ENCODE results near the gene TMEM91. TPM values are rescaled to one million over a fixed set of nuclear protein-coding genes. Genes with fewer than 3 reads are reported as not detected.
A peak's percentile ranks its signal among the peaks of the same experiment; 100 is the strongest.

TMEM91 gene
- total and polyA plus RNA-seq, 9 of the 15 experiments (the other 6 are each of a cell fraction or from before 2014, with no cell fraction given), result 1.2 to 5.2 (median 2.7) TPM

- TF ChIP-seq ZBTB40 (IDR thresholded peaks at IDR 0.05), result peak; percentile 49; the same call in 1 of the 2 replicates
- TF ChIP-seq ZBTB40 (CRISPR knock-in tag; IDR thresholded peaks at IDR 0.05), result no peak
- TF ChIP-seq, protein P1, sequence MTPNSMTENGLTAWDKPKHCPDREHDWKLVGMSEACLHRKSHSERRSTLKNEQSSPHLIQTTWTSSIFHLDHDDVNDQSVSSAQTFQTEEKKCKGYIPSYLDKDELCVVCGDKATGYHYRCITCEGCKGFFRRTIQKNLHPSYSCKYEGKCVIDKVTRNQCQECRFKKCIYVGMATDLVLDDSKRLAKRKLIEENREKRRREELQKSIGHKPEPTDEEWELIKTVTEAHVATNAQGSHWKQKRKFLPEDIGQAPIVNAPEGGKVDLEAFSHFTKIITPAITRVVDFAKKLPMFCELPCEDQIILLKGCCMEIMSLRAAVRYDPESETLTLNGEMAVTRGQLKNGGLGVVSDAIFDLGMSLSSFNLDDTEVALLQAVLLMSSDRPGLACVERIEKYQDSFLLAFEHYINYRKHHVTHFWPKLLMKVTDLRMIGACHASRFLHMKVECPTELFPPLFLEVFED (CRISPR knock-in tag; conservative IDR thresholded peaks at IDR 0.05), result peak; percentile 74; the same call in 1 of the 2 replicates
- TF ChIP-seq RBM22 (IDR thresholded peaks at IDR 0.05; ENCODE audit: low read depth, low read length, poor library complexity, severe bottlenecking), result no peak
- no peak for TF ChIP-seq LCOR (CRISPR knock-in tag; IDR thresholded peaks at IDR 0.05)
- TF ChIP-seq, protein P2, sequence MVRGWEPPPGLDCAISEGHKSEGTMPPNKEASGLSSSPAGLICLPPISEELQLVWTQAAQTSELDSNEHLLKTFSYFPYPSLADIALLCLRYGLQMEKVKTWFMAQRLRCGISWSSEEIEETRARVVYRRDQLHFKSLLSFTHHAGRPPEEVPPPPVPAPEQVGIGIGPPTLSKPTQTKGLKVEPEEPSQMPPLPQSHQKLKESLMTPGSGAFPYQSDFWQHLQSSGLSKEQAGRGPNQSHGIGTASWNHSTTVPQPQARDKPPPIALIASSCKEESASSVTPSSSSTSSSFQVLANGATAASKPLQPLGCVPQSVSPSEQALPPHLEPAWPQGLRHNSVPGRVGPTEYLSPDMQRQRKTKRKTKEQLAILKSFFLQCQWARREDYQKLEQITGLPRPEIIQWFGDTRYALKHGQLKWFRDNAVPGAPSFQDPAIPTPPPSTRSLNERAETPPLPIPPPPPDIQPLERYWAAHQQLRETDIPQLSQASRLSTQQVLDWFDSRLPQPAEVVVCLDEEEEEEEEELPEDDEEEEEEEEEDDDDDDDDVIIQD (CRISPR knock-in tag; IDR thresholded peaks at IDR 0.05), result no peak
- TF ChIP-seq SMARCA4 (IDR thresholded peaks at IDR 0.05), result no peak
- no peak for TF ChIP-seq HNRNPH1 (optimal IDR thresholded peaks at IDR 0.05; ENCODE audit: low read depth, low read length)
- peak; percentile 83 for TF ChIP-seq SP1 (CRISPR knock-in tag; IDR thresholded peaks at IDR 0.05)
- TF ChIP-seq TAF1 (IDR thresholded peaks at IDR 0.05; ENCODE audit: control insufficient read depth, extremely low read depth, insufficient read depth, low read length, severe bottlenecking), result peak; percentile 75
- TF ChIP-seq HSF4 (CRISPR knock-in tag; IDR thresholded peaks at IDR 0.05; ENCODE audit: borderline replicate concordance), result no peak
- no peak for TF ChIP-seq HIVEP1 (CRISPR knock-in tag; IDR thresholded peaks at IDR 0.05)
- TF ChIP-seq ZNF347 (CRISPR knock-in tag; IDR thresholded peaks at IDR 0.05; ENCODE audit: low read depth), result no peak
- TF ChIP-seq, protein P3, sequence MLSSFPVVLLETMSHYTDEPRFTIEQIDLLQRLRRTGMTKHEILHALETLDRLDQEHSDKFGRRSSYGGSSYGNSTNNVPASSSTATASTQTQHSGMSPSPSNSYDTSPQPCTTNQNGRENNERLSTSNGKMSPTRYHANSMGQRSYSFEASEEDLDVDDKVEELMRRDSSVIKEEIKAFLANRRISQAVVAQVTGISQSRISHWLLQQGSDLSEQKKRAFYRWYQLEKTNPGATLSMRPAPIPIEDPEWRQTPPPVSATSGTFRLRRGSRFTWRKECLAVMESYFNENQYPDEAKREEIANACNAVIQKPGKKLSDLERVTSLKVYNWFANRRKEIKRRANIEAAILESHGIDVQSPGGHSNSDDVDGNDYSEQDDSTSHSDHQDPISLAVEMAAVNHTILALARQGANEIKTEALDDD (IDR thresholded peaks at IDR 0.05), result no peak
These were observed 21.0 kb downstream of the TMEM91 start, which contains the start of the genes BCKDHA and EXOSC5 (continued) for GRCh38 chr19:41397086-41398049.

Measured in K562 (cell line).